HG02943 (cell line): ENCODE results near the gene PPP1R9A.

Source experiments
- ATAC-seq: cut with Tn5 transposase; IDR thresholded peaks from one replicate; pipeline ENCODE4 v1.9.1; 2021; ENCODE audit warnings: mild to moderate bottlenecking, low read depth, moderate library complexity; ENCODE audit not compliant: unreplicated experiment

The PPP1R9A gene

DNA sequence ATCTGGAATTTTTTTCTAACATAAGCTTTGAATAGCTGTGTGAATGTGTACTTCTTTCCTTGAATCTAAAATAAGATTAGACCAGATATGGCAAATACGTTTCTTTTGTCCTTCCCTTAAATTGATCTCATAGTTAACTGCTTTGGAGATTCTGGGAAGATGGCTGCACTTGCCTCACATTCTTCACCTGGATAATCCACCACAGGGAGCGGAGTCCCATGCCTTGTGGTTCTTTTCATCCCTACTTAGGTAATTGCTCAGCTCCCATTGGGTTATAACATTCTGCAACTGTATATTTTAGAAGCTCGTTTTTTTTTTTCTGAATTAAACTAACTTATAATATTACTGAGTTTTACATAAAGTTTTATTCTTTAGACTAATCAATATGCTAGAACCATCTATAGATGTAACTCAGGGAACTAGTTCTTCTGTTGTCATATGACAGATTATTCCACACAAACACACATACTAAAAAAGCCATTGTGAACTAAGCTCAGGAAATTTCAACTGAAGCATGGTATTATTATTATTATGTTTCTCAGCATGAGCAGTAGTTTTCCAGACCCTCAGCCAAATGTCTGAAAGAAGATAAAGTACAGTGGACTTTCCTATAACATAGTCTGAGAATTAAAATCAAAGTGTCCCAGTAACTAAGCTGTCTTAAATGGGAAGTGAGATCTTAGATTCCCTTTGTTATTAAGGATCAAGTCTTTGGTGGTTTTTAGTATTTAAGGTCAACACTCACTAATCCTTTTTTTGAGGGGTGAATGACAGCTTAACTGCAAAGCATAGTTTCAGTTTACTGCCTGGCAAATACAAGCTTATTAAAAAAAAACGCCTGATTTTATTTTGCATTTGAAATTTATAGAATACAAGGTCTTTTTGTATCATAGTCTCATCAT is 182.3 kb downstream of the PPP1R9A start:
- no peak for ATAC-seq

DNA sequence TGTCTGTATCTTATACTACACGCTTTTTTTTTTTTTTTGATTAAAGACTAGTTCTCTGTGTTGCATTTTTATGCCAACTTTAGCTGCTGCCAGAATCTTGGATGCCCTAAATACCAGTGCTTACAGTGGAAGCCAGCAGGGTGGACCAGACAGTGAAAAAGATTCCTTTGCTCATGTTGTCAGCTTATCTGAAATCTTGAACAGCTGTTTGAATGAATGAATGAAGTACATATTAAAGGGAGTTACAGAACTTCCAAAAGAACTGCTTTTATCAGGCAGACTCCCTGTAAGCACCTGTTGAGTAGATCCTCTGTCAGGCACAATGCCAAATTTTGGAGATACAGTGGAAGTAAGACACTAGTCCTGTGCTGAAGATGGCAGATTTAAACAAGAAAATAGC is 184.9 kb downstream of the PPP1R9A start:
- ATAC-seq: no peak

DNA sequence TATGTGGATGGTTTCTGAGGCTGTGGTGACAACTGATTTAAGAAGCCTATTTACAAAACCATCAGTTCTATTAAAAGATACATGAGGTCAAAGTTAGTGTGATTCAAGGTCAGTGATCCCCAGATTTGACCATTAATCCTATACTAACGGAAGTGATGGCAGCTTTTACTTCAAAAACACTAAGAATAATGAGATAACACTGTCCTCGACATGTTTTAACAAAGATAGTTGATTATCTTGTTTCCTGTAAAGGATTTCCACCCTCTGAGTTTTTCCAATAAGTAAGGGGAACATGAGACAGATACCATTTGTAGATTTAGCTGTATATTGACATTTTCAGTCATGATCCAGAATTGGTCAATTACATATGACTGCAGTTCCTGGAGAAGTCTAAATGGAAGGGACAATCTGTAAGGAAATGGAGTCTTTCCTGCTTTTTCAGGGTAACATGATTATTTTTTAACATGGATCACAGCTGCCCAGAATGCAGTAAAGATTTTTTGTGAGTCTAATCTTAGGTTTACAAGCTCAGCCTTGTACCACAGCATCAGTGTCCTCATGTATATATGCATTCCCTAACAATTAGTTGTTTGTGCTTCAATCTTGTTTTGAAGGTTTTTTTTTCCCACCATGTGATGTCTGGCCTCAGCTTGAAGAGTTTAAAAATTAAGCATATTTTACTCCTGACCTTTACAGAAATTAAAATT is 188.0 kb downstream of the PPP1R9A start:
- ATAC-seq: no peak

DNA sequence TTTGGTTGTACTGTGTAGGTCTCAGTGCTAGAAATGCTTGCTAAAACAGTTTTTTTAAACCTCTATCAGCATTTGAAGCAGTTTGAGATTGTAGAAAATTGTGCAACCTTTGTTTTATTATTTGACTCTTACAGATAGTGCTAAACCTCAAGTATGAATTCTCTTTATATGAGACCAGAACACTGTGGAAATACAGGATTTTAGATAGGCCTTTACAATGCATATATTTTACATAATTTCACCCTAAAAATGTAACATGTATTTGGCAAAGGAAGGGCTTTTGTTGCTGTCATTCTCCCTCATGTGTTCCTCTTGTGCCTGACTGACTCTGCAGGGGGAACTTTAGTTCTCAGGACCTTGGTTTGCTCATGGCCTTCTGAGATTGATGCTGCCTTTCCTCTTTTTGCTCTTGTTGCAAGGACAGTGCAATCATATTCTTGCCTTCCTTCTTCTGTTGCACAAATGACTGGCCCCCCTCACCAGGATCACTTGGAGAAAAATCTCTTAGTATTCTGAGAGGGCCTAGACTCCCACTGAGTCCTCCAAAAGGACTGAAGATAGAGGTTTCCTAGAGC is 188.7 kb downstream of the PPP1R9A start:
- ATAC-seq: no peak

DNA sequence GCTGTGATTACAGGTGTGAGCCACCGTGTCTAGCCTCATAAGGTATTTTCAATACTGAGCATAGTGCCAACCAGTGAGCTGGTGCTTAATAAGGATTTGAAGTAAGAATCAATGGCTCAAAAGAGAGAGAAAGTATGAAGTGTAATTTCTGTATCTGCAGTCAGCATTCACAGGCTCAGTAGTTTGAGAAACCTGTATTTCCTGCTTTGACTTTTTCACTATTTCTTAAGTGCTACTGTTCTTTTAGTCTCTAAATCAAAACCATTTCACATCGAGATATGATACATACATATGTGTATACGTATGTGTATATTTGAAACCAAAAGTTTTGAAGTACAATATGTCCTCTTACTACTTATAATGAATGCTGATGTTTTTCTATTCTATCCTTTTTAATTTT is 189.9 kb downstream of the PPP1R9A start:
- no peak for ATAC-seq

DNA sequence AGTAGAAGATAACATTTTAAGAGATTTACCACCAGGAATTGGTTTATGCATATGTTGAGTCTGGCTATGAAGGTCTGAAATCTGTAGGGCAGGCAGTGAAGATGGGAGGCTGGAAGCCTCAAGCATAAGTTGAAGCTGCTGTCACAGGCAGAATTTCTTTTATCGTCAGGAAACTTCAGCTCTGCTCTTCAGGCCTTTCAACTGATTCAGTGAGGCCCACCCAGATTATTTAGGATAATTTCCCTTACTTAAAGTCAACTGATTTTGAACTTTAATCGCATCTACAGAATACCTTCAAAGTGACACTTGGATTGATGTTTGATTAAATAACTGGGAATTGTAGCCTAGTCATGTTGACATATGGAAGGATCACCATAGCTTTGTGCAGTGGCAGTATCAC is 190.5 kb downstream of the PPP1R9A start:
- no peak for ATAC-seq

DNA sequence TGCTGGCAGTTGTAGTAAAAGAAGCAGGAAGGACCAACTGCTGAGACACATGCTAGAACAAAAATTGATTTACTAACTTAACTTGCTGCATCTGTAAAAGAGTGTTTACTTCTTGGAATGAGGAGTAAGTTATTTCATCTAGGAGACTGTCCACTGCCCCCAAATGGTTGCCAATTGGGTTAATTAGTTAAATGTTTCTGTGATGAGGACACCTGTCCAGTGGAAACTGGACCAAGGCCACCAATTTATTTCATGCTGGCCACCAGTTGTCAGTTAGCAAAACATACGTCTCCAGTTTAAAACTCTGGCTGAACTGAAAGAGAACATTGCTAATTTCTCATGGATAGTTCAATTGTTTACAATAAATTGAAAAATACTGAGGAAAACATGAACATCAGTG is 191.7 kb downstream of the PPP1R9A start:
- no peak for ATAC-seq

DNA sequence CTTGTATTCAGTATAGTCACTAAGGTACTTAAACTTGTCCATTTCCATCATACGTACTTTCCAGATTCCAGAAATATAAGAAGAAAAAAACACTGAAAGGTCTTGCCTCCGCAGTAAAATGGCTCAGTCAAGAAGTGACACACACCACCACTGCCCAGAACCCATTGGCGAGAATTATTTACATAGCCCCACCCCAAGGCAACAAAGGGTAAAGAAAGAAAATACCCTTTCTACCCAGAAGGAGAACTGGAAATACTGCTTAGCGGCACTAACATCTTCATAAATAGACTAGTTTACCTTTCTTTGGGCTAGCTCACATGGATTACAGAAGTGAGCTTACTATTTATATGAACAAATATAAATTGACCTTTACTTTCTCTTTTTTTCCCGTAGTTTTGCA is 194.0 kb downstream of the PPP1R9A start:
- no peak for ATAC-seq

DNA sequence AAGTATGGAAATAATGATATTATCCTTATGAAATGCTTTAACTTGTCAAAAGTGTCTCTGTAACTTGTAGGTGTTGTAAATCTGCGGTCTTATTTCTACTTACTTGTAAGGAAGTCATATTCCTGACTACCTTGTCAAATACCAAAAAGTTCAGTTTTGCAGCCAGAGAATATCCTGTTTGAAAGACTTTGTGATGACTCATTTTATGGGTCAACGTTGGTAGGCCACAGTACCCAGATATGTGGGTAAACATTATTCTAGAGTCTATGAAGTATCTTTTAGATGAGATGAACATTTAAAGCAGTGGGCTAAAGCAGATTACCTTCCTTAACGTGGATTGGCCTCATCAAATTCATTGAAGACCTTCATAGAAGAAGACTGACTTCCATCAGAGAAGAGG is 195.3 kb downstream of the PPP1R9A start:
- no peak for ATAC-seq

DNA sequence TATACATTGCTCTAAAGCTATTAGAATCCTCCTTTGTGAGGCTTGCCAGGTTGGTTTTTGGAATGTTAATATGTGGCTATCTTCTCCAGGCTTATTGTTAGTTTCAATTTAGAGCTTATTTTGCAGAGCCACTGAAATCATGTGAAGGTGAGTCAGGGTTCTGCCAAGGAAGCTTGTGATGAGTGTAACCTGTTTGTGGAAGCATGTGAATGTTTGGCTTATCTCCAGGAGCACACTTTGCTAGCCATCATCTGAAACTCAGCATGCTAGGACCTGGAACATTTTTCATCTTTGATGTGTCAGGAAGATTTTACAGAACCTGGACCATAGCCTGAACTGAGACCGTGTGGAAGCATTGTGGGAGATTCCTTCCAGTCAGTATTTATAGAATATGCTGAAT is 197.3 kb downstream of the PPP1R9A start:
- ATAC-seq: no peak

DNA sequence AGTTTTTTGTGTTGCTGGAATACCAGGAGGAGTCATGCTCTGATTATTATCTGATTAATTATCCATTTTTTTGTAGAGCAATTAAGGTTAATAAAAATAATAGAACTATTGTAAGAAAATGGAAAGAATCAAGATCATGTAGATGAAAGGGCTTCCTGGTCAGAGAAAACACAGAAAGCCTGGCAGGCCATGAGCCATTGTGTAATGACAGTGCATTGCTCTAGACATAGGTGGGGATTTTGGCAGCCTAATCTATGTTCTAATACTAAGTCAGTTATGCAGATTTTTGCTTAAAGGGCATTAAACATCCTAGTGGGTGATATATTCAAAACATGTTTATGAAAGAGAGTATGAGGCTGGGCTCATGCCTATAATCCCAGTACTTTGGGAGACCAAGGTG is 198.2 kb downstream of the PPP1R9A start:
- ATAC-seq: no peak

DNA sequence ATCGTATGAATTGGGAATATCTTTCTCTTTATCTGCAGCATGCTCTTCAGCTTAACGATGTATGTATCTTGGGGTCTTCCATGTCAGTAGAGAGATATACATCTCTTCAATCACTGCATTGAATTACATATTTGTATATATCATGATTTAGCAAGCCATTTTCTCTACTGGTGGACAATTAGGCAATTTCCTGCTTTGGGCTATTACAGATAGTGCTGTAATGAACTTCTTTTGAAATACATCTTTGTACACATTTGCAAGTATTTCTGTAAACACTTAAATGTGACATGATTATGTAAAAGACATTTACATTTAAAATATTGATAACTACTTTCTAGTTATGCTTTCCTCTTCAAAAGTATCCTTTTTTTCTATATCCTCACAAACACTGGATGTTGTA is 199.0 kb downstream of the PPP1R9A start:
- no peak for ATAC-seq

DNA sequence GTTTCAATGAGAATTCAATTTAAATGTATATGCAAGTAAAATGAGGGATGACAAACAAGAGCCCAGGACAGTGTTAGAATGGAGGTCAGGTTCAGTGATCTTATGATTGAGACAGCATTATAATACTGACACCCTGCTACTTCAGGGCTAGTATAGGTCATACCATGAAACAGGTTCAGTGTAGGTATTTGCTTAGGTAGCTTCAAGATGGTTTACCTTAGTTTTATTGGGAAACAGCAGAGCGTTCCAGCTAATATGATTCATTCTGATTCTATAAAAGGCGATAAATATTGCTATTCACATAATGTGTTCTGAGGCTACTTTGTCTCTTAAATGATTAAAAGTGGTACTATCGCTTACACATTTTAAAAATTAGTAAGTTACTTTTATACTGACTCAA is 203.3 kb downstream of the PPP1R9A start:
- no peak for ATAC-seq

DNA sequence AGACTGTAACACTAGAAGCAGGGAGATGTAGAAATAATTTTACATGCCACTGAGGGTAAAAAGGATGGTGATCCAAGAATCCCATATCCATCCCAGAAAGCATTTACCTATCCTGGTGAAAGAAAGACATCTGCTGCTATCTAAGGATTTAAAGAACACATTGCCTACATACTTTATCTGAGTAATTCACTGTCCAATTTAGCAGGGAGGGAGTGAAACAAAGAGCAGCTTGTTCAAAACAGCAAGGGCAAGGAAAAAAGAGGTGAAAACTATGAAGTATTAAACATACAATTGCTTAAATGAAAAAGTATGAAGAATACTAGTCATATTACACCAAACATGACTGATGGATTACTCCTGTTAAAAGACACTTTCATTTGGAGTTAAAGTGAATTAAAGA is 206.2 kb downstream of the PPP1R9A start:
- ATAC-seq: no peak

DNA sequence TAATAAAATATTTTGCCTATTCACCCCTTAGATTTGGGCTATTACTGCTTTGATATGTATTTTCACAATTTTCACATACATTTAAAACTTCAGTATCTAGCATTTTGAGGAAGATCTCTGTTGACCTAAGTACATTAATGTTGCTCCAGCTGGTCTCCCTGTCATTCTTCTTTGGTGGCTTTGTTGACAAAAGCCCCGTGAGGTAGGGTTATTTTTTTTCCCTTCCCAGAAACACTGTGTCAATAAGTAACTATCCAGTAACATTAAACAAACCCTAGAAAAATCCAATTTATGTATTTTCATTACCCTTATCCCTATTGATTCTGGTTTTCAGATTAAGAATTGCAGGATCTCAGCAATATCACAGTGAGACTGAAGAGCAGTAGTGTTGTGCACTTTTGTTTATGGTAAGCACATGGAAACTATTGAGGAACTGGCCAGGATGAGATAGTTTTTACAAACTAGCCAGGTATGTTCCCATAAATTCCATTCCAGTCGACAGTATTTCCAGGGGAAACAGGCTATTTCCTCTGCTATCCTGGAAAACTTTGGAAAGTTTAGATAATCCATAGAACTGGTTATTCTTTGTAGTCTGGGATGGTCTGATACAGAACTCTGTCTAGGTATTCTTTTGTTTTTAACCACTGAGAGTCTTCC is 218.8 kb downstream of the PPP1R9A start:
- no peak for ATAC-seq

DNA sequence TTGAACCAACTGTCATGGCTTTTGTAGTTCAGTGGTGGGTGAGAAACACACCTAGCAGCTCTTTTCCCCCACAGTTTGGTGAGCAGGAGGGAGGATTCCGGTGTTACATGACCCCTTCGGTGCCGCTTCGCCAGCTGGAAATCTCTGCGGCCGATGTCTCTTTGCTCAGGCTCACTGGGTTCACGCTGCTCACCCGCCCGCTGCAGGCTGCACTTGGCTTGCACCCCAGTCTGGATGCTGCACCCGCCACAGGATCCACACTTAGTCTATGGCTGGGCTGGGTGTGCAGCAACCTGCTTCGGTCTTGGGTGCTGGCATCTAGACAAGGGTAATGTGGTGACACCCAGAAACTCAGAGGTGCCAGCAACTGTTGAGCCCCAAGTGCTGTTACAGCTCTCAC is 225.1 kb downstream of the PPP1R9A start:
- no peak for ATAC-seq

DNA sequence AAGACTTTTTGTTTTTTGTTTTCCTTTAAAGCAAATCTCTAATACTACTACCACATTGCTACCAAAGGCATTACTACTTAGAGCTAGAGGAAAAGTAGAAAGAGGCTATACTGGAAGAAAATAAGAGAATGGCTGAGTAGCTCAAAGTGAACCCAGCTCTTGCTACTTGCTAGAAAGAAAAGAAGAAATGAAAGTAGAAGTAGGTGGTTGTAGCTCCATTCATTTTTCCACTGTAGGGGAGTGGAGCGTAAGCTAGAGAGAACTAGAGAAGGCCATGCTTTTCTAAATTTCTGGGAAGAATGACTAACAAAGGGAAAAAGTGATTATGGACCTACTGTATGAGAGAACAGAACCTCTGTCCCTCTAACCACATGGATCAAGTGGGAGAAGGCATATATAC is 232.5 kb downstream of the PPP1R9A start:
- ATAC-seq: no peak

DNA sequence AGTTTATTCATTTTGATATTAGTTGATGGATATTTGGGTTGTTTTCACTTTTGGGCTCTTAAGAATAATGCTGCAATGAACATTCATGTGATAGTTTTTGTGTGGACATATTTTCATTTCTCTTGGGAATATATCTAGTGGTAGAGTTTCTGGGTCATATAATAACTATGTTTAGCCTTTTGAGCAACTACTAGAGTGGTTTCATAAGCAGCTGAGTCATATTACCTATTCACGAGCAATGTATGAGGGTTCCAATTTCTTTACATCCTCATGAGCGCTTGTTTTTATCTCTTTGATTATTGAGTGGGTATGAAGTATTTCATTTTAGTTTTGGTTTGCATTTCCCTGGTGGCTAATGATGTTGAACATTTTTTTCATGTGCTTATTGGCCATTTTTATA is 234.4 kb downstream of the PPP1R9A start:
- no peak for ATAC-seq

DNA sequence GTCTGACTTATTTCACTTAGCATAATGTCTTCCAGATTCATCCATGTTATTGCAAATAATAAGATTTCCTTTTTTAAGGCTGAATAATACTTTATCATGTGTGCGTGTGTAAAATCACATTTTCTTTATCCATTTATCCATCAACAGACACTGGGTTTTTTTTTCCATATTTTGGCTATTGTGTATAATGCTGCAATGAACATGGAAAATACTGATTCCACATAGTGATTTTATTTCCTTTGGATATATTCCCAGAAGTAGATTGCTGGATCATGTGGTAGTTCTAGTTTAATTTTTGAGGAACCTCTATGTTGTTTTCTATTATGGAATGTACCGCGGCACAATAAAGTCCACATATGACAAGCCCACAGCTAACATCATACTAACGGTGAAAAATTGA is 236.9 kb downstream of the PPP1R9A start:
- ATAC-seq: no peak

DNA sequence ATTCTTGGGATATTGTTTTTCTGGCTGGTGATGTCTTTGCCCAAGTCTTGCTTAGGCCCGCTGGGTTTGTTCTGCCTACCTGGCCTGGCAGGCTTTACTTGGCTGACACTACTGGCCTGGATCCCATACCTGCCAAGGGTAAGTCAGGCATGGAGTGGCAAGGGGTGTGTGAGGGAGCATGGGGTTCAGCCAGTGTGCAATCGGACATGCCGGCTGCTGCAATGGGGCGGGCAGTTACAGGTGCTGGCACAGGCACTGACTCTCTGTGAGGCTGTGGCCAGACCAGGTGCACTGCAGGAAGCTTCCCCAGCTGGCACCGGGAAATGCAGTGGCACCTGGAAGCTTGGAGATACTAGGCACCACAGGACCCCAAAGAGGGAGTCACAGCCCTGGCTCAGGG is 248.6 kb downstream of the PPP1R9A start:
- ATAC-seq: no peak

DNA sequence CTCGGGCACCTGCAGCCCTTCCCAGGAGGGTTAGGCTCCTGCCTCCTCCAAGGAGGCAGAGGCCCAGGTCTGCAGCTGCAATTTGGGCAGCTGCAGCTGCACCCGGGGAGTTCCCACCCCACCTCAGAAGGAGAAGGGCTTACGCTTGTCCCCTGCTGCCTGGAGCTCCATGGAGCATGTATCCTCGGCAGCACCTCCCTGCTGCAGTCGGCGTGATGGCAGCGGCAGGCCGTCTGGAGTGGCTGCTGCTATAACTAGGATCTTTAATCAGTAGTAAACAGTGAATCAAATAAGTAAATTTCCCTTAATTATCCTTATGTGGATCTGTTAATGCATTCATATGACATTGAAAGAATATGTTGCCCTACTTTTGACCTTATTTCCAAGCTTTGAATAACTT is 250.0 kb downstream of the PPP1R9A start:
- no peak for ATAC-seq
